IPS-18c (cell line): ENCODE data around the gene IGSF23.
"Not testable (repeated sequence)": the region's sequence is repeated elsewhere in the genome, so short reads cannot be mapped to it uniquely, and the experiment has no call there.

Experiments
- H3K4me3 ChIP-seq: 2 replicates; pipeline ENCODE4 v1.7.0; 2013; ENCODE audit warnings: low read depth, mild to moderate bottlenecking, low read length, moderate library complexity; ENCODE audit not compliant: insufficient read depth
- H3K9me3 ChIP-seq: one replicate; pipeline ENCODE4 v1.6.1; 2013; ENCODE audit warnings: mild to moderate bottlenecking, low read length, moderate library complexity; ENCODE audit not compliant: control insufficient read depth, insufficient read depth

IGSF23 gene

DNA sequence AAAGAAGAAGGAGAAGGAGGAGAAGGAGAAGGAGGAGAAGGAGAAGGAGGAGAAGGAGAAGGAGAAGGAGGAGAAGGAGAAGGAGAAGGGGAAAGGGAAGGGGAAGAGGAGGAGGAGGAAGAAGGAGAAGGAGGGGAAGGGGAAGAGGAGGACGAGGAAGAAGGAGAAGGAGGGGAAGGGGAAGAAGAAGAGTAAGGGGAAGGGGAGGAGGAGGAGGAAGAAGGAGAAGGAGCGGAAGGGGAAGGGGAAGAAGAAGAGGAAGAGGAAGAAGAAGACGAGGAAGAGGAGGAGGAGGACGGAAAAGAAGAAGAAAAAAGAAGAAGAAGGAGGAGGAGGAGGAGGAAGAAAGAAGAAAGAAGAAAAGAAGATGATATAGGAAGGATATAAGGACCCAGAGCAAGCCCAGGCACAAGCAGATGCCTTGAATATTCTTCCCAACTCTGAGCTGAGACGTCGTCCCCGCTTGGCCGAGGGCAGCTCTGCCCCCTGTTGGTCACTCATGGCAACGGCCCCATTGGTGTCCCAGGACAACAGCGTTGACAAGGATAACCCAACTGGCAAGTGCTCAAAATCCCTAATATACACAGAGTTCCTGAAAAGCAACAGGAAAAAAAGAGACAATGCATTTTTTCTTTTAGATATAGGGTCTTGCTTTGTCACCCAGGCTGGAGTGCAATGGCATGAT, 30.6 kb upstream of the IGSF23 start:
- Histone ChIP-seq H3K4me3 (no peak overlapping the region), H3K9me3 (no peaks in the 10 kb centered on the region)

- Histone ChIP-seq H3K9me3 (no peaks in the 10 kb centered on the region), H3K4me3 (no peak overlapping the region)
Measured at GRCh38 chr19:44585371-44586133, 27.8 kb upstream of the IGSF23 start.

DNA sequence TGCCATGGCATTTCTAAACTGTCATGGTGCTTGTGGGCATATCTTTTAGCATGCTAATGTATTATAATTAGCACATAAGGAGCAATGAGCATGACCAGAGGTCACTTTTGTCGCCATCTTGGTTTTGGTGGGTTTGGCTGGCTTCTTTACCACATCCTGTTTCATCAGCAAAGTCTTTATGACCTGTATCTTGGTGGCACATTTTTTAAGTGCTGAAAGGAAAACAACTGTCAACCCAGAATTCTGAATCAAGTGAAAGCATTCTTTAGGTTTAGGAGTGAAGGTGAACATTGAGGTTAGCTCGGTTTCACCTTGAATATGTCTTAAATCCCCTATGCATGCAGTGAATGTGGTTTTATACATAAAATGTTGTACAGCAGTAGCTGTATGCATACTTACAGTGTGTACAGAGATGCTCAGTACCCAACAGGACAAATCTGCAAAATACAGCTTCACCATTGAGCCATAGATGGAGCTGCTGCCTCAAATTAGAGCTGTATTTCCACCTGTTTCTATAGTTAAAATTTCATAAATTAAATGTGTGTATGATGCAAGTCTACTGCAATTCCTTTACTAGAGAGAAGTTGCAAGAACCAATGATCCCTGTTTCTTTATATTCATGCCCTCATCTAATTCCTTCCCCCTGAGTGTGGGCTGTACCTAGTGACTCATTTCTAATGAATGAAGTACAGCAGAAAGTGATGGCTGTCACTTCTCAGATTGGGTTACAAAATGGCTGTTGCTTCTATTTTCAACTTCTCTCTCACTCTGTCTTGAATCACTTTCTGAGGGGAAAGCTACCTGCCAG, 25.2 kb upstream of the IGSF23 start:
- no peaks in the 10 kb centered on the region for H3K9me3 ChIP-seq
- no peak overlapping the region for H3K4me3 ChIP-seq

DNA sequence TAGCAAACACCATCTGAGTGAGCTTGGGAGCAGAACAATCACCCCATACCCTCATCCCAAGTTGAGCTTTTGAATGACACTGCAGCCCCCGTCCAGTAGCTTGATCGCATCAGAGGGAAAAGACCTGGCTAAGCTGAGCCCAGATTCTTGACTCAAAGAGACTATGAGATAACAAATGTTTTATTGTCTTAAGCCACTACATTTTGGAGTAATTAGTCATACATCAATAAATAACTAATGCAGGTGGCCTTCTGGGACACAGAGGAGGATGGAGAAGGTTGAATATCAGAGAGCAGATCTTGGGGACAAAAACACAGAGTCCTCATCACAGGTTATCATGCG, 24.6 kb upstream of the IGSF23 start:
- Histone ChIP-seq H3K9me3 (no peaks in the 10 kb centered on the region), H3K4me3 (no peak overlapping the region)

DNA sequence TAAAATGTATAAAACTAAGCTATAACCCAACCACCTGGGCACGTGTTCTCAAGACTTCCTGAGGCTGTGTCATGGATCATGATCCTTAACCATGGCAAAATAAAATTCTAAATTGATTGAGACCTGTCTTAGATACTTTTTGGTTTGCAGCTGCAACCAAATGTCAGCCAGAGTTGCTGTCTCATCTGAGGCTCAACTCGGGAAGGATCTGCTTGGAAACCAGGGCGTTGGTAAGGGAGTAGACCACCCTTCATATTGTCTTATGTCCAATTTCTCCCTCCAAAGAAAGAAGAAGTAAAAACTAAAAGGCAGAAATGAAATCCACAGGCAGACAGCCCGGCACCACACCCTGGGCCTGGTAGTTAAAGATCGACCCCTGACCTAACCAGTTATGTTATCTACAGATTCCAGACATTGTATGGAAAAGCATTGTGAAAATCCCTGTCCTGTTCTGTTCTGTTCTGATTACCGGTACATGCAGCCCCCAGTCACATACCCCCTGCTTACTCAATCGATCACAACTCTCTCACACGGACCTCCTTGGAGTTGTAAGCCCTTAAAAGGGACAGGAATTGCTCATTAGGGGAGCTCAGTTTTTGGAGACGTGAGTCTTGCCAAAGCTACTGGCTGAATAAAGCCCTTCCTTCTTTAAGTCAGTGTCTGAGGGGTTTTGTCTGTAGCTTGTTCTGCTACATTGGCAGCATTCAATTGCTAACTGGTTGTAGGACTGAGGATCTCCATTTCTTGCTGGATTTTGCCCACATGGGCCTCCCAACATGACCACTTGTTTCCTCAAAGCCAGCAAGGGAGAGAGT, 22.9 kb upstream of the IGSF23 start:
- Histone ChIP-seq H3K4me3 (no peak overlapping the region), H3K9me3 (no peaks in the 10 kb centered on the region)

DNA sequence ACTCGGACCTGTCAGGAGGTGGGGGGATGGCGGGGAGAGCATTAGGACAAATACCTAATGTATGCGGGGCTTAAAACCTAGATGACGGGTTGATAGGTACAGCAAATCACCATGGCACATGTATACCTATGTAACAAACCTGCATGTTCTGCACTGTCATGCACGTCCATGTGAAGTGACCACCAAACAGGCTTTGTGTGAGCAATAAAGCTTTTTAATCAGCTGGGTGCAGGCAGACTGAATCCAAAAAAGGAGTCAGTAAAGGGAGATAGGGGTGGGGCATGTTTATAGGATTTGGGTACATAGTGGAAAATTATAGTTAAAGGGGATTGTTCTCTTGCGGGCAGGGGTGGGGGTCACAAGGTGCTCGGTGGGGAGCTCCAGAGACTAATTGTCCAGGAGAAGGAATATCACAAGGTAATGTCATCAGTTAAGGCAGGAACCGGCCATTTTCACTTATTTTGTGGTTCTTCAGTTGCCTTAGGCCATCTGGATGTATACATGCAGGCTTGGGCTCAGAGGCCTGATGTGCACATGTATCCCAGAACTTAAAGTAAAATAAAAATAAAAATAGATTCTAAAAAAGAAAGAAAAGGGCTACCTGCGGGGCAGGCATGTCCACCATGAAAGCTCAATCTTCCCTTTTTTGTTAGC, 21.9 kb upstream of the IGSF23 start:
- H3K9me3 ChIP-seq, H3K4me3 ChIP-seq: not testable (repeated sequence)

DNA sequence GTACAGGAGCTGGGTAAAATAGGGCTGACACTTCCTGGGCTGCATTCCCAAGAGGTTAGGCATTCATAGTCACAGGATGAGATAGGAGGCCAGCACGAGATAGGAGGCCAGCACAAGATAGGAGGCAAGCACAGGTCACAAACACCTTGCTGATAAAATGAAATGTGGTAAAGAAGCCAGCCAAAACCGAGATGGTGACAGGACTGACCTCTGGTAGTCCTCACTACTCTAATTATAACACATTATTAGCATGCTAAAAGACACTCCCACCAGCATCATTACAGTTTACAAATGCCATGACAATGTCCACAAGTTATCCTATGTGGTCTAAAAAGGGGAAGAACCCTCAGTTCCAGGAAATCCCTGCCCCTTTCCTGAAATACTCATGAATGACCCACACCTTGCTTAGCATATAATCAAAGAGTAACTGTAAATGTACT, 20.9 kb upstream of the IGSF23 start:
- H3K4me3 ChIP-seq: no peak overlapping the region
- no peaks in the 10 kb centered on the region for H3K9me3 ChIP-seq

DNA sequence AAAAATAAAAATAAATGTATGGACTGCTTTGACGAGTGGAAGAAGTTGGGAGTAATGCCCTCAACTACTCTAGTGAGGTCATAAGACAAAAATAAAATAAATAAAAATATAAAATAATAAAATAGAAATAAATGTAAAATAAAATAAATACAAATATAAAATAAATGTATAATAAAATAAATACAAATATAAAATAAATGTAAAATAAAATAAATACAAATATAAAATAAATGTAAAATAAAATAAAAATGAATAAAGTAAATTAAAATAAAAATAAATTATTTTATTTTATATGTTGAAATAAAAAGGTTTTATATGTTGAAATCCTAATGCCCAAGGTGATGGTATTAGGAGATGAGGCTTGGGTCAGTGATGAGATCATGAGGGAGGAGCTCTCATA, 20.1 kb upstream of the IGSF23 start:
- H3K4me3 ChIP-seq: no peak overlapping the region
- H3K9me3 ChIP-seq: no peaks in the 10 kb centered on the region

DNA sequence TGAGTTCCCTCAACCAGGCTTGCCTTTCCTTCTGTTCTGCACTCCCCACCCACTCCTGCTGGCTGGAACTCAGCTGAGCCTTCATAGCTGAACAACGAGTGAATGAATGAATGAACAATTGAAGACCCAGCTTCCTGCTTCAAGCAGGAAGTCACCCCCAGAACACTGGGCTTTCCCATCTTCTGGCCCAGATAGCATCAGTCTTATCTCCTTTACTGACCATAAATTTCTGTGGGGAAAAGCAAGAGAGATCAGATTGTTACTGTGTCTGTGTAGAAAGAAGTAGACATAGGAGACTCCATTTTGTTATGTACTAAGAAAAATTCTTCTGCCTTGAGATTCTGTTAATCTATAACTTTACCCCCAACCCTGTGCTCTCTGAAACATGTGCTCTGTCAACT, 19.5 kb upstream of the IGSF23 start:
- H3K4me3 ChIP-seq: not testable (repeated sequence)

DNA sequence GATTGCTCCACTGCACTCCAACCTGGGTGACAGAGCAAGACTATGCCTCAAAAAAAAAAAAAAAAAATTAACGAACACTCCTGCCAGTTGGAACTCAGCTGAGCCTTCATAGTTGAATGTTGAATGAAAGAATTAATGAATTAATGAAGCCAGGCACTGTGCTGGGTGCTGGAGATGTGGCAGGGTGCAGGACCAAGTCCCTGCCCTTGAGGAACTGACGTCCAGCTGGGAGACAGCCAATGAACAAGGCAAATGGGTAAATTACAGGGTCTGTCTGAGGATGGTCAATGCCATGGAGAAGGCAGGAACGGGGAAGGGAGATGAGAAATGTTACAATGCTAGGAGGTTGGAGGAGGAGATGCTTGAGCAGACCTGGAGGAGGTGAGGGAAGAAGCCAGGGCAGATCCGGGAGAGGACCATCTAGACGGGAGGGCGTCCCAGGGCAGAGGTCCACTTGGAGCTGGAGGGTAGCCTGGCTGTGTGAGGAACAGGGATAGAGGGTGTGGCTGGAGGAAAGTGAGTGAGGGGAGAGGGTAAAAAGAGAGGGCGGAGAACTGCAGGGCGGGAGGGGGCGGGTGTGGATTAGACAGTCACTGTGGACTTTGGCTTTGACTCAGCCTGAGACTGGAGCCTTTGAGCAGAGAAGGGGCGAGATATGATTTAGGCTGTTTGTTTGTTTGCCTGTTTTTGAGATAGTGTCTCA, 16.8 kb upstream of the IGSF23 start:
- Histone ChIP-seq H3K9me3 (no peaks in the 10 kb centered on the region), H3K4me3 (no peak overlapping the region)

More for the DNA sequence above, 19.5 kb upstream of the IGSF23 start:
- not testable (repeated sequence) for H3K9me3 ChIP-seq

GRCh38 chr19:44597131-44597491, 16.3 kb upstream of the IGSF23 start:
- Histone ChIP-seq H3K4me3 (no peak overlapping the region), H3K9me3 (no peaks in the 10 kb centered on the region)

- H3K4me3 ChIP-seq: no peak overlapping the region
- no peaks in the 10 kb centered on the region for H3K9me3 ChIP-seq
Measured at GRCh38 chr19:44598355-44598754, 15.0 kb upstream of the IGSF23 start.

DNA sequence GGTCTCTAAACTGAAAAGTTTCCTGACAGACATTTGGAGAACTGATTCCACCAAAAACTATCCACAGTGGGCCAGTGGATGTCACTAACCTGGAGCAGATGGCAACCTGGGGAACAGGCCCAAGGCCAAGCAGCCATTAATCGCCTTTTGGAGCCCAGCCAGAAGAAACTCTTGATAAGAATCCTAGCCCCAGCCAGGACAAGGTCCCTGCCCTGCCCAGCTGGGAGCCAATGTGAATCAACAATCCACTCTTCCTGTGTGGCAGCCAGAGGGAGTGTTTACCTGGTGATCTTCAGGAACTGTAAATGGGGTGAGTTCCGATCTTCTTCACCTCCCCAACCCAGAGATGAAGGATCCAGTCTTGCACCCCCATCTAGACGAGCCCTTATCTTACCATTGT, 14.5 kb upstream of the IGSF23 start:
- Histone ChIP-seq H3K4me3 (no peak overlapping the region), H3K9me3 (no peaks in the 10 kb centered on the region)

DNA sequence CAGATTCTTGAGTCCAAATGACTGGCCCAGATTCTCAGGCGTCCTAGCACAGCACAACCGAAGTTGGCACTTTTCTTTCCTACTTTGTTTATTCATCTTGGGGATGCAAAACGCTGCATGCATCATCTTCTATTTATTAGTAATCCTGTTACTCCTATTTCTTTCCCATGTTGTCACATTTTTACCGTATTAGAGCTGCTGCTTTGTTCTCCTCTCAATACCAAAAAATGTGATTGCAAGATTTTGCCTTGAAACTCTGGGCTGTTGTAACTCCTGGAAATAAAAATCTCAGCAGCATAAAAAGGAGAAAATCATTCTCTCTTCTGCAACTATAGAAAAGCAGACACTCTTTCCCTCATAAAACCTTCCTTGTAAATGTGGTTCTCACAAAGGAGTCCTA, 12.9 kb upstream of the IGSF23 start:
- no peak overlapping the region for H3K4me3 ChIP-seq
- no peaks in the 10 kb centered on the region for H3K9me3 ChIP-seq

DNA sequence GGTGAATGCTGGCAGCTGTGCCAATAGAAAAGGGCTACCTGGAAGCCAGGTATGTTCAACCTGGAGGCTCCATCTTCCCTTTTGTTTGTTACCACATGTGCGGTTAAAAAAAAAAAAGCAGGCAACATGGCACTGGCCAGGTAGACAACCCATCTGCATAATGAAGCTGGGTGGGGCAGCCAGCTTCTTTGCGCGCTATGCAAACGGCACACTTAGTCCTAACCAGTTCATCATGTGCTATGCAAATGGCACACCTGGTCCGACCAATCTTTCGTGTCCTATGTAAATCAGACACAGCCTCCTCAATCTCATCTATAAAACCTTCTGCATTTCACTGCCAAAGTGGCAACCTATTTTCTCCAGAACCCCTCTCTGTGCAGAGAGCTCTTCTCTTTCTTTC, 11.3 kb upstream of the IGSF23 start:
- no peak overlapping the region for H3K4me3 ChIP-seq
- H3K9me3 ChIP-seq: peaks cover 3% of the 10 kb centered on the region

DNA sequence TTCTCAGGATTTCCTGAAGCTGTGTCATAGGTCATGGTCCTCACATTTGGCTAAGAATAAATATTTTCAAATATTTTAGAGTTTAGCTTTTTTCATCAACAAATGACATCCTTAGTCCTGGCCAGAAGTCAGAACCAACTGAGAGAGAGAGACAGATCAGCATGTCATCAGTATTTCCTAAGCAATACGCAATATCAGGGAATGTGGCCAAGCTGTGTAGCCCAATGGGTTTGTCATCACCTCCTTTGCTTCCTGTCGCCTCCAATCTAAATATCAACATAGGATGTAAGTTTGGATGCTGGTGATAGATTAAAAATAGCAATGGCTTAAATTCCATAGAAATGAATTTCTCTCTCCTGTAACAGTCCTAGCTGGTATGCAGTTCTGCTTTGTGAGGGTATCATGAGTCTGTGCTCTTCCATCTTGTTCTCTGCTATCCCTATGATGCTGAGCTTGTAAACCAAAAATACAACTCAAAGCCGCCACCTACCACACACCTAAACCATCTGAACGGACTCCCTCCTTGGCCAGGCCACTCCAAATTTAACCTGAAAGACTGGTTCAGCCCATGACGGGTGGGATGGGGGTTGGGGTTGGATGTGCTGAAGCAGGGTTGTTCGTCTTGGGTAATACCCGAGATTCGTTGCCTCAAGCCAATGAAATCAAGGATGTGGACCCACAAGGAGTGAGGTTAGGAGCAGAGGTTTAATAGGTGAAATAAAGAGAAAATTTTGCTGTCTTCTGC, 10.0 kb upstream of the IGSF23 start:
- H3K4me3 ChIP-seq: no peak overlapping the region
- peaks cover 3% of the 10 kb centered on the region for H3K9me3 ChIP-seq
